Thyroid gland (tissue), 4 donors: ENCODE results near the gene DUOX1.

Source experiments
- POLR2A ChIP-seq, 2 donors: fragments of 450-650 bp; IDR thresholded peaks; one replicate each; pipeline ENCODE4 v1.6.1; 2017; ENCODE audit warnings: antibody characterized with exemption in 2 of 2, mild to moderate bottlenecking in 2 of 2, moderate library complexity in 1 of 2
- TF ChIP-seq, protein P1 (sequence below), 6 experiments: fragments of 200-600 bp in 3 of 6; fragments of 450-650 bp in 3 of 6; sonication (generic) in 3 of 6; IDR thresholded peaks; one replicate each; pipeline ENCODE4 v1.5.1; 2016 to 2019; ENCODE audit warnings: antibody characterized with exemption in 6 of 6, mild to moderate bottlenecking in 2 of 6, inconsistent platforms in 1 of 6, moderate library complexity in 1 of 6

- TF ChIP-seq POLR2A (IDR thresholded peaks at IDR 0.05): no peak
- TF ChIP-seq, protein P1, sequence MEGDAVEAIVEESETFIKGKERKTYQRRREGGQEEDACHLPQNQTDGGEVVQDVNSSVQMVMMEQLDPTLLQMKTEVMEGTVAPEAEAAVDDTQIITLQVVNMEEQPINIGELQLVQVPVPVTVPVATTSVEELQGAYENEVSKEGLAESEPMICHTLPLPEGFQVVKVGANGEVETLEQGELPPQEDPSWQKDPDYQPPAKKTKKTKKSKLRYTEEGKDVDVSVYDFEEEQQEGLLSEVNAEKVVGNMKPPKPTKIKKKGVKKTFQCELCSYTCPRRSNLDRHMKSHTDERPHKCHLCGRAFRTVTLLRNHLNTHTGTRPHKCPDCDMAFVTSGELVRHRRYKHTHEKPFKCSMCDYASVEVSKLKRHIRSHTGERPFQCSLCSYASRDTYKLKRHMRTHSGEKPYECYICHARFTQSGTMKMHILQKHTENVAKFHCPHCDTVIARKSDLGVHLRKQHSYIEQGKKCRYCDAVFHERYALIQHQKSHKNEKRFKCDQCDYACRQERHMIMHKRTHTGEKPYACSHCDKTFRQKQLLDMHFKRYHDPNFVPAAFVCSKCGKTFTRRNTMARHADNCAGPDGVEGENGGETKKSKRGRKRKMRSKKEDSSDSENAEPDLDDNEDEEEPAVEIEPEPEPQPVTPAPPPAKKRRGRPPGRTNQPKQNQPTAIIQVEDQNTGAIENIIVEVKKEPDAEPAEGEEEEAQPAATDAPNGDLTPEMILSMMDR (IDR thresholded peaks at IDR 0.05): no peak
Observed at GRCh38 chr15:45114751-45115085, 15.1 kb upstream of the DUOX1 start.
